NCI-H2107 (cell line): ENCODE results near the gene CHID1.

Experiments used
- DNase-seq: peaks from one replicate; lab custom pipeline; 2025; lab: John Stamatoyannopoulos, UW

Gene CHID1

GRCh38 chr11:910044-910588 lies 494 bp downstream of the CHID1 start:
- DNase-seq = no peak

- no peak for DNase-seq
These were observed 1.2 kb downstream of the CHID1 start for GRCh38 chr11:909406-909805.

- no peak for DNase-seq
These were observed 2.3 kb downstream of the CHID1 start for GRCh38 chr11:908273-908672.

GRCh38 chr11:907668-908067 lies 2.9 kb downstream of the CHID1 start:
- no peak for DNase-seq

DNA sequence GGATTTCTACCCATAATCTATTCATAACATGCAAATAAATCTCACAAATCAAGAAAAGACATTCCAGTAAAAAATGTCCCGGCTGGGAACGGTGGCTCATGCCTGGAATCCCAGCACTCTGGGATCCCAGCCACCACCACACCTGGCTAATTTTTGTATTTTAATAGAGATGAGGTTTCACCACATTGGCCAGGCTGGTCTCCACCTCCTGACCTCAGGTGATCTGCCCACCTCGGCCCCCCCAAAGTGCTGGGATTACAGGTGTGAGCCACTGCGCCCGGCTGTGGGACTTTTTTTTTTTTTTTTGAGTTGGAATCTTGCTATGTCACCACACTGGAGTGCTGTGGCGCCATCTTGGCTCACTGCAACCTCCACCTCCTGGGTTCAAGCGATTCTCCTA lies 4.7 kb downstream of the CHID1 start:
- no peak for DNase-seq

DNA sequence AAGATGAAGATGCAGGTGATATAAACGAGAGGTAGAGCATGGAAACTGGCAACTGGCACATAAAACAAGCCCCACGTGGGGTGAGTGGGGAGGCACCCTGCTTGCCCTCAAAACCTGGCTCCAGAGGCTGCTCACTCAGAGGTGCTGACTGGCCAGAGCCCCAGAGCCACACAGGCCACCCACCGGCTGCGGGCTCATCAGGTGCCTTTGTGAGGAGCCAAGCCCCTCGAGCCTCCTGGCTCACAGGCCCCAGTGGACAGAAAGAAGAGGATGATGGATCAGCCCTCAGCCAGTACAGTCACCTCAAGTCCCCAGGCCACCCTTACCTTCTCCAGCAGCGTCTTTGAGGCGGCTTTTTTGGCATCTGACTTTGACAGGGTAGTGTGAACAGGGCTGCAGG lies 6.2 kb downstream of the CHID1 start:
- no peak for DNase-seq

GRCh38 chr11:901452-902061 lies 9.1 kb downstream of the CHID1 start:
- DNase-seq = no peak

DNA sequence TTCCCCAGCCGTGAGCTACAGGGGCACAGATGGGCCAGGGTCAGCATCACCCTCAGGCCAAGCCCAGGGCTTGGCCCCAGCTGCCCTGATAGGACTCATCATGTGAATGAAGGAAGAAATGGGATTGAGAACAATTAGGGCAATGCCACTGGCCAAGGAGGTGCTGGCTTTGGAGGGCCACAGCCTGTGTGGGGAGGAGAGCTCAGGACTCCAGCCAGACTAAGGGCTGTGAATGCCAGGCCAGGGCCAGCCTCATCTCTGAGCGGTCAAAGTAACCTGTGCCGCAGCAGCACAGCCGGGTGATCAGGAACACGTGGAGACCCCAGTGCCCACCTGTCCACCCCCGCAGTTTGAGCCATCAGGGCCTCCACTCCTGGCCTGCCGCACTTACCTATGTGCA lies 10.1 kb downstream of the CHID1 start:
- no peak for DNase-seq

GRCh38 chr11:899724-900123 lies 10.9 kb downstream of the CHID1 start:
- no peak for DNase-seq

GRCh38 chr11:898540-899190 lies 11.9 kb downstream of the CHID1 start:
- DNase-seq = no peak

DNA sequence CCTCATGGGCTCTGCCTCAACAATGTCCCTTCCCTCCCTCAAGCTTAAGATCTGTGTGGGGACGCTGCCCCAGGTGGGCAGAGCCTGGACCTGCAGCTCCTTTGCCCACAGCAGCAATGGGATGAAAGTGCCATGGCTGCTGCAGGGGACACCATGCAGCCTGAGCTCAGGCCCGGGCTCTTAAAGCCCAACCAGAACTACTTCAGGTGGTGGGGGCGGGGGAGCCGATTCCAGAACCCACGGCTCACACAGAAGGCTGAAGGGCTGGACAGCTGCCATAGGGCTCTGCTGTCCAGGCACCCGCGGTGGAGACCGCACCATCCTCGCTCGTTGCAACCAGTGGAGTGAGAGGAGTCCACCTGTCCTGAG lies 12.5 kb downstream of the CHID1 start:
- no peak for DNase-seq

DNA sequence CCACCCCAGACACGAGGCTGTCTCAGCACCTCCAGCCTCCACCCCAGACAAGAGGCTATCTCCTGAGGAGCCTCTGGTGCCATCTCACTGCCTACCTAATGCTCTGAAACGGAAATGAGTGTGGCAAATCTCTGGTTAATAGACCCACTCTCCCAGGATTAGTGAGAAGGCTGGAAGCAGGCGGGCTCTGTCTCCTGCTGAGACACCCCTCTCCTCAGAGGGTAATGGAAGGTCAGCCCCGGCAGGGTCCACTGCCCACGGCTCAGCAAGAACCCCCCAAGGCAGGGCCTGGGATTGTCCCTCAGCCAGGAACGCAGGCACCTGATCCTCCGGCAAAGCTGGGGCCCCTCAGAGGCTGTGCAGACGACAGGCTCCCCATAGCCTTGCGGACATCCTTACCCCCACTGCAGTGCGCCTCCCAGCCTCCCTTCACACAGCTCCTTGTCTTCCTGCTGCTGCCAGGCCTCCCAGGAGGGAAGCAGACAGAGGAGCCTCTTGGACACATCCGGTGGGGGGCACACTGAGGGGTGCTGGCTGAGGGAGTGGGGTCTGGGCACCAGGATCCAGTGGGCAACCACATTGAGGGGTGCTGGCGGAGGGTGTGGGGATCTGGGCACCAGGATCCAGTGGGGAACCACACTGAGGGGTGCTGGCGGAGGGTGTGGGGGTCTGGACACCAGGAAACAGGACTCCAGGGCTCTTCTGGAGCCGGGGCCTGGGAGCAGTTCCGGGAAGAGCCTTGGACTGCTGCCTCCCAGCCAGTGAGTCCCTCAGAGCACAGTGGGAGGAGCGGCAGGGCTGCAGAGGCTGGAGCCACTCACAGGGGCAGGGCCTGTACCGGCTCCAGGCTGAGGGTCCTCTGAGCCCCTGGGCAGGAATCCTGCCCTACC lies 13.1 kb downstream of the CHID1 start:
- no peak for DNase-seq

- DNase-seq = no peak
These were observed 15.1 kb downstream of the CHID1 start for GRCh38 chr11:895331-896110.

DNA sequence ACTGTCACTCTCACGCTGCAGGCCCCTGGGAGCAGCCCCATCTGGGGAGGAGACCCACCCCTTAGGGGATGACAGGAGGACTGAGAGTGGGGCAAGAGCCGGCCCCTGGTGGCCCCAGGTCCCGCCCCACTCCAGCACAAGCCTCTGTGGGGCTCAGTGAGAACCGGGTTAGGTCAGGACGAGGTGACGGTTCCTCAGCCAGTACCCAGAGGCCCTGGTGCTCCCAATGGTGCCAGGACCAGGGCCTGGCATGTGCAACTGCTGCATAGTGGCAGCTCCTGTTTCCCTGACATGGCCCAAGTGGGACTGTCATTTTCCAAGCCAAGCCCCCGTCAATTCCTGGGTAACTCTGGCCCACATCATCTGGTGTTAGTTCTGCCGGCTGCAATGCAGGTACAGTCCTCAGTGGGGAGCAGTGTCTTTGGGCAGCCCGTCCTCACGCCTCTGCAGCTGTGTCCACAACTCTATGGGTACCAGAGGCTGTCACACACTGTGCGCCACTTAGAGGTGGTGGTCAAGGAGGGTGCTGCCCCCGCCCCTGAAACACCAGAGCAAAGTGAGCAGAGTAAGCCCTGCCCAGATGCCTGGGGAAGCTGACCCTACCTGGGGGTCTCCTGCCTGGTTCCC lies 15.9 kb downstream of the CHID1 start:
- no peak for DNase-seq

GRCh38 chr11:893008-893654 lies 17.5 kb downstream of the CHID1 start:
- DNase-seq = no peak

GRCh38 chr11:890794-891540 lies 19.6 kb downstream of the CHID1 start:
- no peak for DNase-seq

DNA sequence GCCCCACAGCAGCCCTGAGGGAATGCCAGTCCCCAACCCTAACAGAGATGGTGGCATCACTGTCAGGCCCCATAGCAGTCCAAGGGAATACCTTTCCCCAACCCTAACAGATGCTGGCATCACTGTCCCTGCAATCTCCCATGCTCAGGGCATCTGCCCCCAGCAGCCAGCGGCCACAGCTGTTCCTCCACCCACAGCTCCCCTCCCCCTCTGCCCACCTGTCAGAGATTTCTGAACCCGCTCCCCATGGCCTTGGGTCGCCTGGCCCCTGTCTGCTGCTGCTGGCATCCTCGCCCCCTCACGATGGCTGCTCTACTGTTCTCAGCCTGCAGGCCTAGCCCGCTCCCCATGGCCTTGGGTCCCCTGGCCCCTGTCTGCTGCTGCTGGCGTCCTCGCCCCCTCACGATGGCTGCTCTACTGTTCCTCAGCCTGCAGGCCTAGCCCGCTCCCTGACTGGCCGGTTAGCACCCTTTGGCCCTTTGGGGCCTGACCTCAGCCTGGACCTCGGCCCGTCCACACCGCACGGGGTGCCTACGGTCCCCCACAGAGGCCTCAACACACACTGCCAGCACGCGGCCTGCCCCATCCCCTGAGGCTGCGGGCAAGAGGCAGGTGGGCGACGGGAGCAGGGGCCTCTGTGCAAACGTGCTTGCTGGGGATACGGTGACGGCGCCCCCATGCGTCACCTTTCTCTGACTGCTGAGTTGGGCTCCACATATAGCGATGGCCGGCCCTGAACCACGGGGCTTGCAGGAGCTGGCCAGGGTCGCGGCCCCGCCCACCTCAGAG lies 20.7 kb downstream of the CHID1 start:
- no peak for DNase-seq

DNA sequence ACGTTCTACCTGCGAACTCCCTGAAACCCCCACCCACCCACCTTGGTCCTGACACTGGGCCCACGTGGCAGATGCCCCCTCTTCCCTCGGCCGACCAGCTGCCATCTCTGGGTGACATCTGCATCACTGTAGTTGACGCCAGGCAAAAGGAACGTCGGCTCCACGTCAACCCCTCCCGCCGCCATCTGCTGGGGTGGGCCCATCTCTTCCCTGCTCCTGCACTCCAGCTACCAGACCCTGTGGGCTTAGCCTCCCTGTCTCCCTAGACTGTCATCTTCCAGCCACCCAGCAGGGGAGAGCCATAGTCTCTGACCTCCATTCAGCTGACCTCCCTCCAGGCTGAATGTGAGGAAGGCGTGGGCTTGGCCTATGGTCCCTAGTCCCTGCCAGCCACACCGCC lies 21.4 kb downstream of the CHID1 start:
- DNase-seq = no peak
